ENCODE results near the gene ABHD15.

Gene ABHD15

DNA sequence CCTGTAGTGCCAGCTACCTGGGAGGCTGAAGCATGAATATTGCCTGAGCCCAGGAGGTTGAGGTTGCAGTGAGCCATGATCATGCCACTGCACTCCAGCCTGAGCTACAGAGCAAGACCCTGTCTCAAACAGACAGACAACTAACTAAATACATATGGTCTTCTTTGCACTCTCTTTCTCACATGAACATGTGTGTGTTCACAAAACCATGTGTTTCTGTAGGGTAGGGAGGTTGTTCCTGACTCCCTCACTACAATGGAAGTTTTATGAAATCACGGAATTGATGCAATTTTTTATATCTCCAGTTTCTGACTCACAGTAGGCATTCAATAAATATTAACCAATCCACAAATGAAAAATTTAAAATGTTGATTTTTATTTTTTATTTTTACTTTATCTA is 48.5 kb downstream of the ABHD15 start:
- DNase-seq (ENCODE audit: low read depth) = no peak

DNA sequence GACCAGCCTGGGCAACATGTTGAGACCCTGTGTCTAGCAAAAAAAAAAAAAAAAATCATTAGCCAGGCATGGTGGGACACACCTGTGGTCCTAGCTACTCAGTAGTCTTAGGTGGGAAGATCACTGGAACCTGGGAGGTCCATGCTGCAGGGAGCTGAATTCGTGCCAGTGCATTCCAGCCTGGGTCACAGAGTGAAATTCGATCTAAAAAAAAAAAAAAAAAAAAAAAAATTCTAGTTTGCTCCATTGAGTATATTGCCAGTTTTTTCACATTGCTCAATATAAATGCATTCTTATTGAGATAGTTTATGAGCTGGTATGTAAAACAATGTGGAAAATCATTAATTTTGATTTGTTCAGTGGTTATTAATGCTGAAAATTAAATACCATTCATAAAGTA is 52.0 kb downstream of the ABHD15 start:
- no peak for DNase-seq (ENCODE audit: low read depth)

DNA sequence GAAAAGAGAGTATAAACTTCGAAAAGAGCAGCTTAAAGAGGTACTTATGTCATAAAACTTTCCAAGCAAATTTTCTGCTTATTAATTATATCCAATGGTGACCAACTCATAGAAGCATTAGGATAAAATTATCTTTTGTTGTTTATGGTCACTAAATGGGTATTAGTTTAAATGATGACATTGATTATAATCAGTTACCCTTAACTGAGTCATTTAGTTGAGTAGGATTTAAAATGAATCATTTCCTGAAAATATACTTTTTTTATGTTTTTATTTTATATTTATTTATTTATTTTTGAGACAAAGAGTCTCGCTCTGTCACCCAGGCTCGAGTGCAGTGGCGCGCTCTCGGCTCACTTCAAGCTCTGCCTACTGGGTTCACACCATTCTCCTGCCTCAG is 55.9 kb downstream of the ABHD15 start:
- DNase-seq (ENCODE audit: low read depth) = no peak

Measured in HS-5 (cell line).